GM10248 (cell line): ENCODE results near the gene SPRED2.

ENCODE experiments used
- CTCF ChIA-PET: fragments of 300-600 bp; sonication (Branson Sonifier 250); formaldehyde crosslinking; extraction: SDS; loops from one replicate; lab custom pipeline; 2021; ENCODE audit warnings: antibody characterized with exemption; lab: Yijun Ruan, JAX
- POLR2A ChIA-PET: fragments of 350-650 bp; sonication (Branson Sonifier 250); formaldehyde crosslinking; extraction: SDS; loops from one replicate; lab custom pipeline; 2020; ENCODE audit warnings: antibody characterized with exemption; lab: Yijun Ruan, JAX
- DNase-seq: peaks from one replicate; pipeline ENCODE4 v3.0.0; 2012; ENCODE audit errors: extremely low spot score
- CTCF ChIP-seq: IDR thresholded peaks from 2 replicates; pipeline ENCODE4 v1.5.1; 2012; ENCODE audit warnings: mild to moderate bottlenecking, low read depth; ENCODE audit errors: extremely low read depth, missing control alignments, control extremely low read depth

Gene SPRED2

DNA sequence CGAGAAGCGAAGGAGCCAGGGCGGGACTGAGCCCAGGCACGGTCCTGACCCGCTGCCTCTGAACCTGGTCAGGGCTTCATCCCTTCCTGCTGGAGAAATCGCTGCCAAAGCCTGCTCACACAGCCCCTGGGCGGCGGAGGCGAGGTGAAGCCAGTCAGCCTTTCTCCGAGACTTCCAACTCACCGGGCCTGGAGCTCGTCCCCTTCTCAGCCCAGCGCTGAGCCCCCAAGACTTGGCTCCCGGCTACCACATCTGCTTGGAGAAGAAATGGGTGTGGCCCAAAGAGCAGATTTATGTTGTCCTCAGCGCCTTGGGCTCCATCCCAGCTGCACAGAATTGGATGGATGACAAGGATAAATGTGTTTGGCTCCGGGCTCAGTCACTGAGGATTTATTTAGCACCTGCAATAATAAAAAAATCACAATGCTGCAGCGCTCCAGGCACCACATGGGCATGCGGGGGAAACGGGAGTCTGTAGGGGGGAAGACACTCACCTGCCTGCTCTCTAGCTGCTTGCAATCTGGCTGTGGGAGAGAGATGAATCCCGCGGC lies 139.9 kb downstream of the SPRED2 start:
- no peak for TF ChIP-seq CTCF
- ChIA-PET CTCF (interaction anchor here (1.7 to 2.3 kb wide), 3 partner anchors 9 to 17 kb away, joined by 5 to 6 read pairs (median 6); no protein-coding TSS in a partner anchor), POLR2A (no interaction called here)
- no peak for DNase-seq

DNA sequence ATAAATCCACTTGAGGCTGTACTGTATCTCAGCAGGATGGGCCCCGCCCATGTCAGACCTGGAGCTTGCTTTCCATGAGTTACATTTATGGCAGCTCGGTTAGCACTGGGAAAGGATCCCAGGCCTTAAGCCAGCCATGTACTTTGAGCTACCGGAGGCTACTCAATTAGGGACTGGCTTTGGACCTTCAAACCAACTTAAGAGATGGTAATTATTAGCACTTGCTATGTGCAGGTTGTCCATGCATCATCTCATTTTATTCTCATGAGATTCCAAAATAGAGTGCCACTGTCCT lies 140.3 kb downstream of the SPRED2 start:
- POLR2A ChIA-PET = no interaction called here
- CTCF ChIA-PET = interaction anchor here (2.1 kb wide), 1 partner anchor 16 kb away, joined by 6 read pairs; no protein-coding TSS in a partner anchor
- DNase-seq = no peak
- TF ChIP-seq CTCF = no peak

- TF ChIP-seq CTCF = no peak
These were observed 140.9 kb downstream of the SPRED2 start for GRCh38 chr2:65291216-65292105.

GRCh38 chr2:65287364-65287763 lies 145.0 kb downstream of the SPRED2 start:
- no peak for DNase-seq
- CTCF ChIA-PET = interaction anchor here (0.7 to 1.2 kb wide), 2 partner anchors 13 to 22 kb away, joined by 3 read pairs; no protein-coding TSS in a partner anchor
- POLR2A ChIA-PET = no interaction called here
- no peak for TF ChIP-seq CTCF

More at GRCh38 chr2:65291216-65292105, 140.9 kb downstream of the SPRED2 start:
- DNase-seq = no peak
- ChIA-PET POLR2A (no interaction called here), CTCF (interaction anchor here (1.3 to 2.1 kb wide), 2 partner anchors 15 to 16 kb away, joined by 3 to 6 read pairs; no protein-coding TSS in a partner anchor)

DNA sequence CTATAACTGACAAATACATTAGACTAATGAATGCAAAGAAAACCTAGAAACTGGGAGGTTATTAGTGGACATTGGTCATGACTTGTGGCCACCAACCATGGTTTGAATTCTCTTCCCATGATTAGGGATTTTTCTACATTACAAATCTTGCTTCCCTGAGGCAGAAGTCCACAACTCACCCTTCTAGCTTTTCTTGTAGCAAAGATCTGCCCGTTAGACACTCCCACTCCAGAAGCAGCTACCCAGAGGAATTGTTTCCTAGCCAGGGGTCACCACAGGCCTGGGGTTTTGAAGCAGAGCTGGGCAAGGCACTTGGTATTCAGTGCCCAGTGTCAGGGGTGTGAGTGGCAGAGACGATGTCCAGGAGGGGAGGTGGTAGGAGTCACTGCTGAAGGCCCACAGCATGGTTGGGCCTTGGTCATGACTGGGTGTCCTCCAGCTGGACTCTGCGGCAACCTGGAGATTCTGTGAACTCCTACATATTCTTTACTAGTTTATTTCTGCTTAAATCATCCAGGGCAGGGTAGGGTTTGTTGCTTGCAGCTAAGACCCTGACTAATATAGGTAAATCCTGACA lies 149.8 kb downstream of the SPRED2 start:
- no peak for TF ChIP-seq CTCF
- POLR2A ChIA-PET = no interaction called here
- CTCF ChIA-PET = interaction anchor here (1.0 to 2.5 kb wide), 8 partner anchors 8 to 265 kb away, joined by 3 to 5 read pairs (median 4); no protein-coding TSS in a partner anchor

DNA sequence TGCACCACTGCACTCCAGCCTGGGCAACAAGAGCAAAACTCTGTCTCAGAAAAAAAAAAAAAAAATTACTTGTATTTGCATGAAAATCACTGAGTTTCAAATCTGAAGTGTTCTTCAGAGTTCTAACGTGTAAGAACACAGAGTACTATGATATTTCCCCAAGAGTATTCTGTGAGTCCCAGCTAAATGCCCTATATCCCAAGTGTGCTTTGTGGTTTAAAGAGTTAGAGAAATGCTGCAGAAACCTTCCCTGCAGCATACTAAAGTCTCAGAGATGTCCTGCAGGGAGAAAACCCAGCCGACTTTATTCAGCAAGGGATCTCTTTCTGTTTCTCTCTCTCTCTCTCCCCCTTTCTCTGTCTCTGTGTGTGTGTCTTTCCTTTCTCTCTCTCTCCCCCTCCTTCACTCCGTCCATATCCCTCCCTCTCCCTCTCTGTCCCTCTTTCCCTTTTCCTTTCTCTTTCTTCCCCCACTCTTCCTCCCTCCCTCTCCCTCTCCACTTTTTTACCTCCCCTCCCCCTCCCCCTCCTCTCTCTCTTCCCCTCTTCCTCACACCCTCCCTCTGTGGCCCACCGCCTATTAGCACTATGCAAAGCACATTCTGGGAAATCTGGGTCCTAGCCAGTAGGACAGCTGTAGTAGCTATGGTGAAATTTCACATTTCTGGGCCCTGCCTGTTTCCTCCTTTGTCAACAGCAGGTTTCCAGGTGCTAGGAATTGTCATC lies 150.6 kb downstream of the SPRED2 start:
- no peak for DNase-seq
- ChIA-PET POLR2A (no interaction called here), CTCF (interaction anchor here (1.0 to 2.5 kb wide), 5 partner anchors 7 to 18 kb away, joined by 3 to 5 read pairs (median 5); no protein-coding TSS in a partner anchor)
- no peak for TF ChIP-seq CTCF

More for the DNA sequence above, 149.8 kb downstream of the SPRED2 start:
- DNase-seq = no peak
